Mammary epithelial cell (primary cell): ENCODE results near the gene SCMH1.

Experiments
- CTCF ChIP-seq, 2 donors: IDR thresholded peaks in 1 of 2; conservative IDR thresholded peaks in 1 of 2; 2 replicates each; pipeline ENCODE4 v1.5.1; 2011 to 2012; ENCODE audit warnings: inconsistent platforms in 2 of 2, low read length in 2 of 2, mild to moderate bottlenecking in 2 of 2, control low read depth in 1 of 2, low read depth in 1 of 2; ENCODE audit not compliant: insufficient read depth in 1 of 2; ENCODE audit errors: extremely low read depth in 1 of 2
- EZH2 ChIP-seq: IDR thresholded peaks from 2 replicates; pipeline ENCODE4 v1.6.1; 2012; ENCODE audit warnings: low read length, inconsistent platforms, borderline replicate concordance

GRCh38 chr1:41255978-41256377, 13.9 kb upstream of the SCMH1 start:
- TF ChIP-seq CTCF (conservative IDR thresholded peaks at IDR 0.05 in 1 of 2, IDR thresholded peaks at IDR 0.05 in 1 of 2; ENCODE audit: extremely low read depth in 1 of 2, insufficient read depth in 1 of 2, low read depth in 1 of 2, low read length in 2 of 2) (no peak), EZH2 (no peak)
